Superior temporal gyrus (tissue), 1 donor: Measurements from ENCODE around the gene RIT1.
A peak's percentile ranks its signal among the peaks of the same experiment; 100 is the strongest.

Source experiments
- DNase-seq: peaks from one replicate; pipeline ENCODE4 v3.0.0-alpha.2; 2016; ENCODE audit errors: extremely low spot score

Gene RIT1

GRCh38 chr1:155892796-155893195 is 18.4 kb downstream of the RIT1 start:
- DNase-seq: peak; percentile 26

GRCh38 chr1:155890251-155890650 is 20.9 kb downstream of the RIT1 start:
- no peak for DNase-seq

GRCh38 chr1:155889566-155889965 is 21.6 kb downstream of the RIT1 start:
- no peak for DNase-seq

GRCh38 chr1:155888481-155888880 is 22.7 kb downstream of the RIT1 start:
- DNase-seq: no peak

GRCh38 chr1:155884982-155885381 is 26.2 kb downstream of the RIT1 start:
- peak; percentile 24 for DNase-seq

- DNase-seq: peak; percentile 39
These were observed 26.9 kb downstream of the RIT1 start for GRCh38 chr1:155884031-155884960.

GRCh38 chr1:155882766-155883165 is 28.4 kb downstream of the RIT1 start:
- DNase-seq: no peak

- DNase-seq: no peak
These were observed 28.9 kb downstream of the RIT1 start for GRCh38 chr1:155882235-155882634.

- no peak for DNase-seq
These were observed 30.2 kb downstream of the RIT1 start for GRCh38 chr1:155880950-155881349.

GRCh38 chr1:155880251-155880650 is 30.9 kb downstream of the RIT1 start:
- no peak for DNase-seq

- no peak for DNase-seq
These were observed 33.2 kb downstream of the RIT1 start for GRCh38 chr1:155877945-155878344.

- DNase-seq: no peak
These were observed 37.3 kb downstream of the RIT1 start for GRCh38 chr1:155873860-155874259.

GRCh38 chr1:155872527-155872926 is 38.6 kb downstream of the RIT1 start:
- peak; percentile 78 for DNase-seq

- peak; percentile 98 for DNase-seq
These were observed 39.8 kb downstream of the RIT1 start for GRCh38 chr1:155871390-155871789.

- DNase-seq: no peak
These were observed 43.4 kb downstream of the RIT1 start for GRCh38 chr1:155867766-155868165.

- no peak for DNase-seq
These were observed 46.8 kb downstream of the RIT1 start for GRCh38 chr1:155864393-155864792.

- DNase-seq: no peak
These were observed 49.3 kb downstream of the RIT1 start for GRCh38 chr1:155861896-155862295.

- DNase-seq: no peak
These were observed 50.1 kb downstream of the RIT1 start for GRCh38 chr1:155860970-155861510.

- peak; percentile 93 for DNase-seq
These were observed 51.0 kb downstream of the RIT1 start for GRCh38 chr1:155859881-155860871.

GRCh38 chr1:155859234-155859829 is 51.8 kb downstream of the RIT1 start, which contains the start of gene SYT11:
TSS of gene SYT11 (plus strand) at chr1:155859567. CDS start at chr1:155859762, 195 bp downstream.
- DNase-seq: peak; percentile 99

GRCh38 chr1:155858800-155859233 is 52.3 kb downstream of the RIT1 start:
- DNase-seq: no peak
